ENCODE results near the gene ASTN2. TPM values are rescaled to one million over a fixed set of nuclear protein-coding genes. Genes with fewer than 3 reads are reported as not detected.
A peak's percentile ranks its signal among the peaks of the same experiment; 100 is the strongest.

Gene ASTN2
- polyA plus RNA-seq, 1 experiment = 12.8 TPM

DNA sequence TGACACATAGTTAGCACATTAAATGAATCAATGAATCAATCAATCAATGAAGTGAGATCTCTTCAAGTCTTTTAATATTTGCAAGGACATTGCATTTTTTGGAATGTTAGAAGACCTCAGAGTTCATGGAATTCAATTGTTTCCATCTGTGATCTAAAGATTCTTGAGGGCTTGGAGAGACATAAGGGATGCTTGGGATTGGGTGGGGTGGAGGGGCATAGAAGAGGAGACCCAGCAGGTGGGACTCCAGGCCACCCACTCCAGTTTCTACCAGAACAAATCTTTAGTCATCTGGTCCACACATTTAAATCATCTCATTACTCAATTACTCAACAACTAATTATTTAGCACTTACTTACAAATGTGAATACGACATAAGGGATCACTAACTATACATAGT is 978.7 kb downstream of the ASTN2 start:
- no peaks in the 10 kb centered on the region for H3K27me3 ChIP-seq (ENCODE audit: control insufficient read depth, insufficient read depth, low read length)
- no peak for TF ChIP-seq CTCF (IDR thresholded peaks at IDR 0.05; ENCODE audit: insufficient read depth, low read depth, low read length)
- ChIA-PET CTCF (no interaction called here), POLR2A (interaction anchor here (0.6 kb wide), 1 partner anchor 25 kb away, joined by 5 read pairs; no protein-coding TSS in a partner anchor)
- no peak for DNase-seq (ENCODE audit: low read depth)
- H3K4me3 ChIP-seq (ENCODE audit: low read depth, low read length) = no peak overlapping the region
- H3K36me3 ChIP-seq (ENCODE audit: control insufficient read depth, insufficient read depth, low read length) = no peaks in the 10 kb centered on the region

GRCh38 chr9:116435706-116436105 is 979.2 kb downstream of the ASTN2 start:
- H3K36me3 ChIP-seq (ENCODE audit: control insufficient read depth, insufficient read depth, low read length) = no peaks in the 10 kb centered on the region
- CTCF ChIA-PET = no interaction called here
- DNase-seq (ENCODE audit: low read depth) = peak; percentile 23
- no peak overlapping the region for H3K4me3 ChIP-seq (ENCODE audit: low read depth, low read length)
- no peak for TF ChIP-seq CTCF (IDR thresholded peaks at IDR 0.05; ENCODE audit: insufficient read depth, low read depth, low read length)
- no peaks in the 10 kb centered on the region for H3K27me3 ChIP-seq (ENCODE audit: control insufficient read depth, insufficient read depth, low read length)
- POLR2A ChIA-PET = interaction anchor here (0.6 kb wide), 1 partner anchor 26 kb away, joined by 5 read pairs; no protein-coding TSS in a partner anchor

GRCh38 chr9:116434314-116434713 is 980.5 kb downstream of the ASTN2 start:
- Histone ChIP-seq H3K36me3 (ENCODE audit: control insufficient read depth, insufficient read depth, low read length) (no peaks in the 10 kb centered on the region), H3K27me3 (ENCODE audit: control insufficient read depth, insufficient read depth, low read length) (no peaks in the 10 kb centered on the region), H3K4me3 (ENCODE audit: low read depth, low read length) (no peak overlapping the region)
- DNase-seq (ENCODE audit: low read depth) = no peak
- CTCF ChIA-PET = interaction anchor here (1.2 kb wide), 1 partner anchor 11 kb away, joined by 4 read pairs; no protein-coding TSS in a partner anchor
- POLR2A ChIA-PET = no interaction called here
- TF ChIP-seq CTCF (IDR thresholded peaks at IDR 0.05; ENCODE audit: insufficient read depth, low read depth, low read length) = no peak

GRCh38 chr9:116432051-116432450 is 982.8 kb downstream of the ASTN2 start:
- H3K27me3 ChIP-seq (ENCODE audit: control insufficient read depth, insufficient read depth, low read length) = no peaks in the 10 kb centered on the region
- ChIA-PET CTCF (interaction anchor here (0.7 to 0.8 kb wide), 2 partner anchors 18 to 32 kb away, joined by 3 to 4 read pairs; no protein-coding TSS in a partner anchor), POLR2A (no interaction called here)
- H3K4me3 ChIP-seq (ENCODE audit: low read depth, low read length) = no peak overlapping the region
- no peaks in the 10 kb centered on the region for H3K36me3 ChIP-seq (ENCODE audit: control insufficient read depth, insufficient read depth, low read length)
- TF ChIP-seq CTCF (IDR thresholded peaks at IDR 0.05; ENCODE audit: insufficient read depth, low read depth, low read length) = no peak
- no peak for DNase-seq (ENCODE audit: low read depth)

DNA sequence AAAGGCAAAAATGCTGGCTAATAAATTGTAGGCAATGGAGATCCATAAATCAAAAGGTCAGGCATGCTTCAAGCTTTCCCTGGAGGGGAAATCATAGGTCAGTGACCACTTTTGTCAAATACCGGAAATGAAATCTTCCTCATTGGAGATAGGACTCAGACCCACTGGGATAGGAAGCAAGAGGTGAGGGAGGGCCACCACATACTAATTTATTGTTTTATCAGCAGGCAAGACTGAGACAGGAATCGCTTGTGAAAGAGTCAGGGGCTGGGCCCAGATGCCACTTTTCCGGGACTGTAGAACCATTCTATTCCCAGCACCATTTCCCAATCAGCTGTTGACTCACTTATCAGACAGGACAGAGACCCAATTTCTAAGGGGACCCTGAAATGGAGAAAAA is 984.0 kb downstream of the ASTN2 start:
- no peak for DNase-seq (ENCODE audit: low read depth)
- H3K27me3 ChIP-seq (ENCODE audit: control insufficient read depth, insufficient read depth, low read length) = no peaks in the 10 kb centered on the region
- no peak for TF ChIP-seq CTCF (IDR thresholded peaks at IDR 0.05; ENCODE audit: insufficient read depth, low read depth, low read length)
- H3K36me3 ChIP-seq (ENCODE audit: control insufficient read depth, insufficient read depth, low read length) = no peaks in the 10 kb centered on the region
- ChIA-PET CTCF (interaction anchor here (0.8 kb wide), 1 partner anchor 63 kb away, joined by 3 read pairs; no protein-coding TSS in a partner anchor), POLR2A (no interaction called here)
- no peak overlapping the region for H3K4me3 ChIP-seq (ENCODE audit: low read depth, low read length)
